ENCODE data around the gene MCU.
"Not testable (repeated sequence)": the region's sequence is repeated elsewhere in the genome, so short reads cannot be mapped to it uniquely, and the experiment has no call there.

MCU gene

GRCh38 chr10:72687035-72687434 lies 4.9 kb upstream of the MCU start:
- DNase-seq (ENCODE audit: low spot score): no peak

- DNase-seq (ENCODE audit: low spot score): no peak
These were observed 3.7 kb upstream of the MCU start for GRCh38 chr10:72688208-72688651.

GRCh38 chr10:72689660-72690059 lies 2.3 kb upstream of the MCU start:
- DNase-seq (ENCODE audit: low spot score): no peak

- DNase-seq (ENCODE audit: low spot score): no peak
These were observed 1.7 kb upstream of the MCU start for GRCh38 chr10:72690071-72690755.

- no peak for DNase-seq (ENCODE audit: low spot score)
These were observed 477 bp upstream of the MCU start for GRCh38 chr10:72691470-72691862.

GRCh38 chr10:72692744-72692993 lies 726 bp downstream of the MCU start:
- DNase-seq (ENCODE audit: low spot score): no peak

GRCh38 chr10:72692994-72693781 lies 1.2 kb downstream of the MCU start:
- no peak for DNase-seq (ENCODE audit: low spot score)

- DNase-seq (ENCODE audit: low spot score): no peak
These were observed 2.8 kb downstream of the MCU start for GRCh38 chr10:72694476-72695369.

- DNase-seq (ENCODE audit: low spot score): no peak
These were observed 3.6 kb downstream of the MCU start for GRCh38 chr10:72695496-72695895.

GRCh38 chr10:72697716-72698115 lies 5.8 kb downstream of the MCU start:
- DNase-seq (ENCODE audit: low spot score): no peak

GRCh38 chr10:72702465-72702864 lies 10.5 kb downstream of the MCU start:
- DNase-seq (ENCODE audit: low spot score): not testable (repeated sequence)

GRCh38 chr10:72702868-72703581 lies 11.1 kb downstream of the MCU start:
- DNase-seq (ENCODE audit: low spot score): no peak

- no peak for DNase-seq (ENCODE audit: low spot score)
These were observed 12.2 kb downstream of the MCU start for GRCh38 chr10:72704117-72704516.

GRCh38 chr10:72709041-72709440 lies 17.1 kb downstream of the MCU start:
- DNase-seq (ENCODE audit: low spot score): no peak

GRCh38 chr10:72712136-72712535 lies 20.2 kb downstream of the MCU start:
- no peak for DNase-seq (ENCODE audit: low spot score)

GRCh38 chr10:72719941-72720592 lies 28.1 kb downstream of the MCU start:
- DNase-seq (ENCODE audit: low spot score): no peak

GRCh38 chr10:72720814-72721660 lies 29.1 kb downstream of the MCU start:
- no peak for DNase-seq (ENCODE audit: low spot score)

GRCh38 chr10:72727130-72727529 lies 35.2 kb downstream of the MCU start:
- DNase-seq (ENCODE audit: low spot score): no peak

- DNase-seq (ENCODE audit: low spot score): no peak
These were observed 36.5 kb downstream of the MCU start for GRCh38 chr10:72728462-72728861.

- no peak for DNase-seq (ENCODE audit: low spot score)
These were observed 37.6 kb downstream of the MCU start for GRCh38 chr10:72729528-72729927.

GRCh38 chr10:72730479-72730878 lies 38.5 kb downstream of the MCU start:
- no peak for DNase-seq (ENCODE audit: low spot score)

Measured in hematopoietic multipotent progenitor cell treated with erythropoietin and hydrocortisone succinate and interleukin-3 and kit ligand, for 15 days (in vitro differentiated cells).